GM23338 (cell line): ENCODE data around the gene LRRFIP2.

Source experiments
- CREB1 ChIP-seq: fragments of 250-450 bp; sonication (Bioruptor Pico); IDR thresholded peaks from 2 replicates; pipeline ENCODE4 v1.5.0; 2020; ENCODE audit warnings: low read depth, mild to moderate bottlenecking, moderate library complexity
- CTCF ChIP-seq, 2 experiments: fragments of 200-600 bp in 1 of 2; sonication (generic) in 1 of 2; conservative IDR thresholded peaks; 2 replicates each; pipeline versions ENCODE4 v1.5.1 to v1.6.1; 2016 to 2017; ENCODE audit warnings: antibody characterized with exemption in 2 of 2, low read depth in 2 of 2, mild to moderate bottlenecking in 2 of 2, moderate library complexity in 1 of 2
- ETS1 ChIP-seq: IDR thresholded peaks from 2 replicates; pipeline ENCODE4 v1.6.1; 2016; ENCODE audit warnings: antibody characterized with exemption
- EZH2 ChIP-seq: fragments of 200-600 bp; sonication (generic); IDR thresholded peaks from one replicate; pipeline ENCODE4 v1.8.0; 2017; ENCODE audit warnings: antibody characterized with exemption, mild to moderate bottlenecking, low read depth; ENCODE audit not compliant: unreplicated experiment
- EZH2phosphoT487 ChIP-seq: fragments of 200-600 bp; sonication (generic); IDR thresholded peaks from one replicate; pipeline ENCODE4 v1.8.1; 2018; ENCODE audit warnings: antibody characterized with exemption; ENCODE audit not compliant: unreplicated experiment
- JUNB ChIP-seq: IDR thresholded peaks from one replicate; pipeline ENCODE4 v1.6.1; 2016; ENCODE audit warnings: antibody characterized with exemption; ENCODE audit not compliant: unreplicated experiment
- NANOG ChIP-seq: IDR thresholded peaks from 2 replicates; pipeline ENCODE4 v1.6.1; 2016; ENCODE audit warnings: antibody characterized with exemption, borderline replicate concordance
- POLR2AphosphoS5 ChIP-seq: IDR thresholded peaks from 2 replicates; pipeline ENCODE4 v1.6.1; 2016; ENCODE audit warnings: antibody characterized with exemption, low read depth
- REST ChIP-seq: IDR thresholded peaks from one replicate; pipeline ENCODE4 v1.6.1; 2018; ENCODE audit warnings: antibody characterized with exemption; ENCODE audit not compliant: unreplicated experiment
- STAT1 ChIP-seq: IDR thresholded peaks from one replicate; pipeline ENCODE4 v1.6.1; 2016; ENCODE audit warnings: antibody characterized with exemption; ENCODE audit not compliant: unreplicated experiment
- ZNF114 ChIP-seq: fragments of 250-450 bp; sonication (Bioruptor Pico); IDR thresholded peaks from 2 replicates; pipeline ENCODE4 v1.5.0; 2020; ENCODE audit warnings: mild to moderate bottlenecking, moderate library complexity
- ZNF331 ChIP-seq: fragments of 250-450 bp; sonication (Bioruptor Pico); IDR thresholded peaks from 2 replicates; pipeline ENCODE4 v1.5.0; 2020; ENCODE audit warnings: low read depth, mild to moderate bottlenecking, moderate library complexity

GRCh38 chr3:37040231-37040630, 134.2 kb downstream of the LRRFIP2 start:
- no peak for TF ChIP-seq CTCF (conservative IDR thresholded peaks at IDR 0.05; ENCODE audit: low read depth in 2 of 2)
- TF ChIP-seq NANOG, result no peak
- no peak for TF ChIP-seq POLR2AphosphoS5
- TF ChIP-seq EZH2phosphoT487, result no peak
- TF ChIP-seq JUNB, result no peak
- no peak for TF ChIP-seq EZH2
- TF ChIP-seq STAT1, result no peak
- no peak for TF ChIP-seq CREB1 (CRISPR knock-in tag)
- TF ChIP-seq REST, result no peak
- no peak for TF ChIP-seq ETS1
- TF ChIP-seq ZNF114 (CRISPR knock-in tag), result no peak
- no peak for TF ChIP-seq ZNF331 (CRISPR knock-in tag)
